K562 (cell line): ENCODE data around the gene ZNF646. TPM values are rescaled to one million over a fixed set of nuclear protein-coding genes. Genes with fewer than 3 reads are reported as not detected.

Experiments
- CREB3L1 ChIP-seq: fragments of 450-650 bp; IDR thresholded peaks from 2 replicates; pipeline ENCODE4 v1.6.1; 2014; ENCODE audit warnings: low read depth, mild to moderate bottlenecking, moderate library complexity, borderline replicate concordance
- GTF2A2 ChIP-seq: IDR thresholded peaks from 2 replicates; pipeline ENCODE4 v1.6.1; 2016; ENCODE audit warnings: mild to moderate bottlenecking, missing genetic modification characterization, missing compliant biosample characterization
- HDAC8 ChIP-seq: fragments of 450-650 bp; IDR thresholded peaks from 2 replicates; pipeline ENCODE4 v1.6.1; 2016; ENCODE audit warnings: mild to moderate bottlenecking, missing genetic modification characterization, moderate library complexity, missing compliant biosample characterization
- NUFIP1 ChIP-seq: fragments of 450-650 bp; IDR thresholded peaks from 2 replicates; pipeline ENCODE4 v1.6.1; 2018; ENCODE audit not compliant: partially characterized antibody
- PHF20 ChIP-seq: fragments of 450-650 bp; IDR thresholded peaks from 2 replicates; pipeline ENCODE4 v1.6.1; 2018; ENCODE audit not compliant: partially characterized antibody
- SMARCE1 ChIP-seq: fragments of 450-650 bp; IDR thresholded peaks from 2 replicates; pipeline ENCODE4 v1.7.1; 2016; ENCODE audit warnings: mild to moderate bottlenecking
- STAT5A ChIP-seq: IDR thresholded peaks from 2 replicates; pipeline ENCODE4 v1.6.1; 2012; ENCODE audit warnings: low read length, inconsistent platforms, borderline replicate concordance
- TBL1XR1 ChIP-seq, 2 experiments: IDR thresholded peaks; 2 replicates each; pipeline ENCODE4 v1.6.1; 2012; ENCODE audit warnings: improper control_type of control experiment in 2 of 2, low read length in 2 of 2, mild to moderate bottlenecking in 1 of 2
- ZFP30 ChIP-seq: fragments of 250-450 bp; sonication (Bioruptor Pico); IDR thresholded peaks from 2 replicates; pipeline ENCODE4 v1.8.0; 2022; ENCODE audit warnings: moderate library complexity, mild to moderate bottlenecking, inconsistent platforms, borderline replicate concordance
- ZNF12 ChIP-seq: sonication (generic); formaldehyde crosslinking; IDR thresholded peaks from 2 replicates; pipeline ENCODE4 v1.4.0; 2020; ENCODE audit warnings: mild to moderate bottlenecking, missing genetic modification reagents
- ZNF253 ChIP-seq: fragments of 250-450 bp; sonication (Bioruptor Pico); conservative IDR thresholded peaks from 2 replicates; pipeline ENCODE4 v1.6.1; 2021; ENCODE audit warnings: mild to moderate bottlenecking
- polyA plus RNA-seq, 8 experiments: library from polyadenylated mRNA; depleted of rRNA in 4 of 8; stranded (reverse) in 5 of 8; unstranded in 3 of 8; fragments of >200 nt; fragmentation: Nextera tagmentation in 2 of 8; fragmentation: Illumina TruSeq in 1 of 8; extraction: Ambion mirVana in 2 of 8; extraction: Trizol in 1 of 8; gene quantifications; 2 replicates each; pipeline versions ENCODE4 v1.2.1 to v1.2.3, GENCODE V29; 2011 to 2014; ENCODE audit warnings: inconsistent platforms in 1 of 8, missing spikeins in 1 of 8
- total RNA-seq, 7 experiments: library from RNA; depleted of rRNA in 6 of 7; stranded (reverse); fragments of >200 nt in 6 of 7; fragmentation: Illumina TruSeq in 2 of 7; extraction: Trizol in 2 of 7; gene quantifications; 2 replicates each; pipeline versions ENCODE4 v1.2.1 to v1.2.3, GENCODE V29; 2011 to 2021; ENCODE audit warnings: low replicate concordance in 1 of 7
- TF ChIP-seq, protein P1 (sequence below): IDR thresholded peaks from 2 replicates; pipeline ENCODE4 v1.6.1; 2011; ENCODE audit not compliant: insufficient read length; ENCODE audit errors: extremely low read depth
- TF ChIP-seq, protein P2 (sequence below): fragments of 200-800 bp; sonication (Bioruptor generic); IDR thresholded peaks from 2 replicates; pipeline ENCODE4 v1.6.1; 2017; ENCODE audit warnings: missing genetic modification characterization, missing compliant biosample characterization
- TF ChIP-seq, protein P3 (sequence below), 2 experiments: fragments of 450-650 bp; IDR thresholded peaks; 2 replicates each; pipeline ENCODE4 v1.6.1; 2016; ENCODE audit warnings: mild to moderate bottlenecking in 2 of 2, borderline replicate concordance in 1 of 2, low read depth in 1 of 2, moderate library complexity in 1 of 2

Gene ZNF646
- total and polyA plus RNA-seq, 9 of the 15 experiments (the other 6 are each of a cell fraction or from before 2014, with no cell fraction given): 0.08 to 20.6 (median 8.0) TPM

DNA sequence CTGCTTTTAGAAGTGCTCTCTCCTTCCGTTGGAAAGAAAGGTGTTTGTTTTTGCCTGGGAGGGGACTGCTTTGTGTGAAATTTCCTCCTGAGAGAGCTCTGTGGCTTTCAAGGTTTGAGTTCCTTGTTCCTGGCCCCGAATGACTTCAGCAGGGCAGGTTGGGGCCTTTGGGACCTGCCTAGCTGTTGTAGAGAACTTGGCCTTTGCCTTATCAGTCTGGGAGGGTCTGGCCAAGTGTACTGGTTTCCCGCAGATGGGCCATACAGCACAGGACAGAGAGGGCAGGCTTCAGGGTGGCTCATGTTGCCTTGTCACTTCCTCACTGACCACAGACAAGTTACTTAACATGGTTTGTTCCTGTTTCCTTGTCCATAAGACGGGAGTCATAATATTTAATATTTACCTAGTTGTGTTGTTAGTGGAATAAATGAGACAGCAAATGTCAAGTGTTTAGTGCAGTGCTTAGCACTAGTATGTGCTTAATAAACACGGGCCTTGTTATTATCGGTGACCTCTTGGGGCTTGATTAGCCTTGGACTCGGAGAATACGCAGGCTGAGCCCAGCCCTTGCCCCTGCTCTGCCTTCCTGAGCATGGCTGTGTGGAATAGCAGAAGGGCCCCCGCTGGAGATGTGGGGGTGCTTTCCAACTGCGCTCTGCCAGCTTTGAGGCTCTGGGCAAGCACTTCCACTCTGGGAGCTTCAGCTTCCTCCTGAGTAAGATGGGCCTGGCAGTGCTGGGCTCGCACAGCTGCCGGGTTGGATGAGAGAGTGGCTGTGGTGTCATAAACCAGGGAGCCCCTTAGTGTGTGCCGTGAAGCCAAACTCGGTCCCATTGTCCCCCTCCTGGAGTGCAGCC lies 54.7 kb downstream of the ZNF646 start (continued):
- TF ChIP-seq, protein P1, sequence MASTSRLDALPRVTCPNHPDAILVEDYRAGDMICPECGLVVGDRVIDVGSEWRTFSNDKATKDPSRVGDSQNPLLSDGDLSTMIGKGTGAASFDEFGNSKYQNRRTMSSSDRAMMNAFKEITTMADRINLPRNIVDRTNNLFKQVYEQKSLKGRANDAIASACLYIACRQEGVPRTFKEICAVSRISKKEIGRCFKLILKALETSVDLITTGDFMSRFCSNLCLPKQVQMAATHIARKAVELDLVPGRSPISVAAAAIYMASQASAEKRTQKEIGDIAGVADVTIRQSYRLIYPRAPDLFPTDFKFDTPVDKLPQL: no peak
- TF ChIP-seq GTF2A2 (tag) (no peak), STAT5A (0 out of 2 replicates have a peak, but pooled peaks have one; percentile 31), PHF20 (no peak), ZNF12 (CRISPR knock-in tag) (0 out of 2 replicates have a peak, but pooled peaks have one; percentile 18), TBL1XR1 (IDR thresholded peaks at IDR 0.05; ENCODE audit: low read length in 2 of 2) (0 out of 4 replicates have a peak, but pooled peaks of 1 of the 2 experiments have one; percentile 65), HDAC8 (tag) (no peak), ZFP30 (CRISPR knock-in tag) (no peak), NUFIP1 (no peak), SMARCE1 (no peak), ZNF253 (CRISPR knock-in tag) (no peak), CREB3L1 (no peak)
- TF ChIP-seq, protein P2, sequence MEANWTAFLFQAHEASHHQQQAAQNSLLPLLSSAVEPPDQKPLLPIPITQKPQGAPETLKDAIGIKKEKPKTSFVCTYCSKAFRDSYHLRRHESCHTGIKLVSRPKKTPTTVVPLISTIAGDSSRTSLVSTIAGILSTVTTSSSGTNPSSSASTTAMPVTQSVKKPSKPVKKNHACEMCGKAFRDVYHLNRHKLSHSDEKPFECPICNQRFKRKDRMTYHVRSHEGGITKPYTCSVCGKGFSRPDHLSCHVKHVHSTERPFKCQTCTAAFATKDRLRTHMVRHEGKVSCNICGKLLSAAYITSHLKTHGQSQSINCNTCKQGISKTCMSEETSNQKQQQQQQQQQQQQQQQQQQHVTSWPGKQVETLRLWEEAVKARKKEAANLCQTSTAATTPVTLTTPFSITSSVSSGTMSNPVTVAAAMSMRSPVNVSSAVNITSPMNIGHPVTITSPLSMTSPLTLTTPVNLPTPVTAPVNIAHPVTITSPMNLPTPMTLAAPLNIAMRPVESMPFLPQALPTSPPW: peak; percentile 46; the same call in 1 of the 2 replicates
- TF ChIP-seq, protein P3, sequence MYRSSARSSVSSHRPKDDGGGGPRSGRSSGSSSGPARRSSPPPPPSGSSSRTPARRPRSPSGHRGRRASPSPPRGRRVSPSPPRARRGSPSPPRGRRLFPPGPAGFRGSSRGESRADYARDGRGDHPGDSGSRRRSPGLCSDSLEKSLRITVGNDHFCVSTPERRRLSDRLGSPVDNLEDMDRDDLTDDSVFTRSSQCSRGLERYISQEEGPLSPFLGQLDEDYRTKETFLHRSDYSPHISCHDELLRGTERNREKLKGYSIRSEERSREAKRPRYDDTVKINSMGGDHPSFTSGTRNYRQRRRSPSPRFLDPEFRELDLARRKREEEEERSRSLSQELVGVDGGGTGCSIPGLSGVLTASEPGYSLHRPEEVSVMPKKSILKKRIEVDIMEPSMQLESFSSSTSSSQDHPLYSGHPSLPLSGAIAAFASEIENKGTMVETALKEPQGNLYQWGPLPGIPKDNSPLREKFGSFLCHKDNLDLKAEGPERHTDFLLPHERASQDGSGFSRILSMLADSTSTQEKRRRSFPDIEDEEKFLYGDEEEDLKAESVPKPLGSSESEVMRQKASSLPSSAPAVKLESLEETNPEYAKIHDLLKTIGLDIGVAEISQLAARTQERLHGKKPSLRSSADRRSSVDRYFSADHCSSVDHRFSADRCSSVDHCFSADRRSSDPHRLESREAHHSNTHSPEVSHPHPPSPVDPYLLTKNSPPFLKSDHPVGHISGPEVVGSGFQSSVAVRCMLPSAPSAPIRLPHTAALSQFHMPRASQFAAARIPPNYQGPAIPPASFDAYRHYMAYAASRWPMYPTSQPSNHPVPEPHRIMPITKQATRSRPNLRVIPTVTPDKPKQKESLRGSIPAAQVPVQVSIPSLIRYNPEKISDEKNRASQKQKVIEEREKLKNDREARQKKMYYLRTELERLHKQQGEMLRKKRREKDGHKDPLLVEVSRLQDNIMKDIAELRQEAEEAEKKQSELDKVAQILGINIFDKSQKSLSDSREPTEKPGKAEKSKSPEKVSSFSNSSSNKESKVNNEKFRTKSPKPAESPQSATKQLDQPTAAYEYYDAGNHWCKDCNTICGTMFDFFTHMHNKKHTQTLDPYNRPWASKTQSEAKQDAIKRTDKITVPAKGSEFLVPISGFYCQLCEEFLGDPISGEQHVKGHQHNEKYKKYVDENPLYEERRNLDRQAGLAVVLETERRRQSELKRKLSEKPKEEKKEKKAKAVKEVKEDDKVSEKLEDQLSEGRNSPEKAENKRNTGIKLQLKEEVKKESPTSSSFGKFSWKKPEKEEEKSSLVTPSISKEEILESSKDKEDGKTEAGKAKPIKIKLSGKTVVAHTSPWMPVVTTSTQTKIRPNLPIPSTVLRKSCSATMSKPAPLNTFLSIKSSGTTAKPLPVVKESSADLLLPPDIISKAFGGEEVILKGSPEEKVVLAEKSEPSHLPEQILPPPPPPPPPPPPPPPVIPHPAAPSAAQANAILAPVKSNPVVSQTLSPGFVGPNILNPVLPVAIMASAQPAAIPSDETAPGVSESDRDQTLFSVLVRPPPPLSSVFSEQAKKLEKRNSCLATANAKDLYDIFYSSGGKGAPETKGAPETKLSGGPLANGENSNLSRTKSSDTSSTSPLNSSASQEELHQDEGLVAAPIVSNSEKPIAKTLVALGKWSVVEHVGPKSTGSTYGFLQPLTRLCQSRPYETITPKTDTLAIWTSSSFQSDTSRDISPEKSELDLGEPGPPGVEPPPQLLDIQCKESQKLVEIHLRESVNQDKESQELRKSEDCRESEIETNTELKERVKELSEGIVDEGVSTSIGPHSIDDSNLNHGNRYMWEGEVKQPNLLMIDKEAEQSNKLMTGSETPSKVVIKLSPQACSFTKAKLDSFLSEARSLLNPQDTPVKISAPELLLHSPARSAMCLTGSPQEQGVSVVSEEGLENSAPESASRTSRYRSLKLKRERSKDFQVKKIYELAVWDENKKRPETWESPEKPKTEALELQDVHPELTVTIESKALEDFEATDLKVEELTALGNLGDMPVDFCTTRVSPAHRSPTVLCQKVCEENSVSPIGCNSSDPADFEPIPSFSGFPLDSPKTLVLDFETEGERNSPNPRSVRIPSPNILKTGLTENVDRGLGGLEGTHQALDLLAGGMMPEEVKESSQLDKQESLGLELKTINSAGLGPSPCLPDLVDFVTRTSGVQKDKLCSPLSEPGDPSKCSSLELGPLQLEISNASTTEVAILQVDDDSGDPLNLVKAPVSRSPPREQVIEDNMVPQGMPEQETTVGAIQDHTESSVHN (IDR thresholded peaks at IDR 0.05; ENCODE audit: borderline replicate concordance in 1 of 2, low read depth in 1 of 2): no peak
